H9 (cell line): ENCODE measurements around the gene JAGN1. TPM values are rescaled to one million over a fixed set of nuclear protein-coding genes. Genes with fewer than 3 reads are reported as not detected.

ENCODE experiments used
- DNase-seq: peaks from one replicate; pipeline ENCODE4 v3.0.0-alpha.2; 2017
- H2AFZ ChIP-seq: one replicate; pipeline ENCODE4 v1.6.1; 2013; ENCODE audit warnings: mild to moderate bottlenecking, low read length, control low read depth, moderate library complexity
- H2AK5ac ChIP-seq: 2 replicates; pipeline ENCODE4 v1.6.1; 2013; ENCODE audit warnings: low read length, control low read depth, mixed read lengths; ENCODE audit not compliant: insufficient read length
- H2BK120ac ChIP-seq: one replicate; pipeline ENCODE4 v1.6.1; 2013; ENCODE audit warnings: low read depth, mild to moderate bottlenecking, low read length, control low read depth, inconsistent platforms; ENCODE audit not compliant: poor library complexity, severe bottlenecking
- H2BK12ac ChIP-seq: 2 replicates; pipeline ENCODE4 v1.6.1; 2013; ENCODE audit warnings: low read length, control low read depth, mixed read lengths, low read depth; ENCODE audit not compliant: insufficient read length
- H2BK15ac ChIP-seq: 2 replicates; pipeline ENCODE4 v1.6.1; 2013; ENCODE audit warnings: low read depth, low read length, control low read depth
- H2BK20ac ChIP-seq: one replicate; pipeline ENCODE4 v1.6.1; 2013; ENCODE audit warnings: low read depth, mild to moderate bottlenecking, low read length, control low read depth, inconsistent platforms; ENCODE audit not compliant: poor library complexity, severe bottlenecking
- H2BK5ac ChIP-seq: 2 replicates; pipeline ENCODE4 v1.6.1; 2013; ENCODE audit warnings: low read length, control low read depth, mixed read lengths; ENCODE audit not compliant: insufficient read length
- H3K14ac ChIP-seq: 2 replicates; pipeline ENCODE4 v1.6.1; 2013; ENCODE audit warnings: low read length, control low read depth; ENCODE audit not compliant: insufficient read depth
- H3K18ac ChIP-seq: 2 replicates; pipeline ENCODE4 v1.6.1; 2013; ENCODE audit warnings: low read depth, mild to moderate bottlenecking, mixed read lengths, low read length, control low read depth; ENCODE audit not compliant: insufficient read length
- H3K23ac ChIP-seq: 2 replicates; pipeline ENCODE4 v1.6.1; 2013; ENCODE audit warnings: low read length, control low read depth, mixed read lengths, low read depth; ENCODE audit not compliant: insufficient read length
- H3K23me2 ChIP-seq: 2 replicates; pipeline ENCODE4 v1.6.1; 2013; ENCODE audit warnings: low read depth, mild to moderate bottlenecking, mixed read lengths, low read length, control low read depth; ENCODE audit not compliant: insufficient read length, poor library complexity, severe bottlenecking
- H3K27ac ChIP-seq: 2 replicates; pipeline ENCODE4 v1.5.1; 2013; ENCODE audit warnings: low read length, control low read depth, mixed read lengths, low read depth; ENCODE audit not compliant: insufficient read length
- H3K27me3 ChIP-seq: 2 replicates; pipeline ENCODE4 v1.6.1; 2013; ENCODE audit warnings: low read length, control low read depth, inconsistent platforms; ENCODE audit not compliant: insufficient read depth
- H3K4ac ChIP-seq: 2 replicates; pipeline ENCODE4 v1.6.1; 2013; ENCODE audit warnings: low read depth, mild to moderate bottlenecking, control low read depth, inconsistent platforms, low read length, moderate library complexity
- H3K4me1 ChIP-seq: 2 replicates; pipeline ENCODE4 v1.6.1; 2013; ENCODE audit warnings: low read length, control low read depth, inconsistent platforms; ENCODE audit not compliant: insufficient read depth
- H3K4me2 ChIP-seq: 2 replicates; pipeline ENCODE4 v1.6.1; 2013; ENCODE audit warnings: low read length, control low read depth, mixed read lengths; ENCODE audit not compliant: insufficient read length, insufficient read depth
- H3K56ac ChIP-seq: 2 replicates; pipeline ENCODE4 v1.6.1; 2013; ENCODE audit warnings: low read depth, mild to moderate bottlenecking, mixed read lengths, low read length, control low read depth; ENCODE audit not compliant: insufficient read length
- H3K79me1 ChIP-seq: 2 replicates; pipeline ENCODE4 v1.6.1; 2013; ENCODE audit warnings: low read depth, mild to moderate bottlenecking, moderate library complexity, low read length, control low read depth, inconsistent platforms; ENCODE audit not compliant: insufficient read depth, poor library complexity, severe bottlenecking
- H3K79me2 ChIP-seq: 2 replicates; pipeline ENCODE4 v1.6.1; 2013; ENCODE audit warnings: low read length, control low read depth, inconsistent platforms; ENCODE audit not compliant: insufficient read depth
- H3K9ac ChIP-seq: 2 replicates; pipeline ENCODE4 v1.6.1; 2013; ENCODE audit warnings: low read length, control low read depth, mixed read lengths; ENCODE audit not compliant: insufficient read length; ENCODE audit errors: extremely low read depth
- H3K9me3 ChIP-seq: one replicate; pipeline ENCODE4 v1.6.1; 2013; ENCODE audit warnings: low read depth, low read length, inconsistent platforms; ENCODE audit not compliant: control insufficient read depth
- H3T11ph ChIP-seq: one replicate; pipeline ENCODE4 v1.6.1; 2013; ENCODE audit warnings: mild to moderate bottlenecking, low read length, control low read depth, inconsistent platforms
- H4K20me1 ChIP-seq: one replicate; pipeline ENCODE4 v1.6.1; 2013; ENCODE audit not compliant: control insufficient read depth, insufficient read length, insufficient read depth
- H4K5ac ChIP-seq: 2 replicates; pipeline ENCODE4 v1.6.1; 2013; ENCODE audit warnings: low read depth, mild to moderate bottlenecking, mixed read lengths, low read length, control low read depth; ENCODE audit not compliant: insufficient read length
- H4K8ac ChIP-seq: replicated peaks from 2 replicates; pipeline ENCODE4 v1.6.1; 2013; ENCODE audit warnings: low read length, control low read depth, mixed read lengths, low read depth; ENCODE audit not compliant: insufficient read length
- H4K91ac ChIP-seq: 2 replicates; pipeline ENCODE4 v1.6.1; 2013; ENCODE audit warnings: low read depth, mild to moderate bottlenecking, moderate library complexity, mixed read lengths, low read length, control low read depth; ENCODE audit not compliant: insufficient read length
- H3K27ac Mint-ChIP-seq, 3 experiments: 2 replicates in 2 of 3; 3 replicates in 1 of 3; pipeline ENCODE4 v1.8.0; 2020 to 2021; ENCODE audit warnings: mixed read lengths in 3 of 3, mild to moderate bottlenecking in 1 of 3, moderate library complexity in 1 of 3
- H3K27me3 Mint-ChIP-seq: 2 replicates; pipeline ENCODE4 v1.8.0; 2021; ENCODE audit warnings: low read depth, mild to moderate bottlenecking, moderate library complexity, mixed read lengths
- H3K36me3 Mint-ChIP-seq, 3 experiments: 2 replicates in 2 of 3; 3 replicates in 1 of 3; pipeline ENCODE4 v1.8.0; 2020 to 2021; ENCODE audit warnings: low read depth in 3 of 3, mixed read lengths in 3 of 3; ENCODE audit not compliant: insufficient read depth in 1 of 3
- H3K4me1 Mint-ChIP-seq, 2 experiments: 2 replicates each; pipeline ENCODE4 v1.8.0; 2020; ENCODE audit warnings: mixed read lengths in 2 of 2
- H3K4me3 Mint-ChIP-seq, 2 experiments: 2 replicates in 1 of 2; 3 replicates in 1 of 2; pipeline ENCODE4 v1.8.0; 2020 to 2021; ENCODE audit warnings: mild to moderate bottlenecking in 2 of 2, mixed read lengths in 2 of 2, moderate library complexity in 1 of 2
- H3K9me3 Mint-ChIP-seq, 2 experiments: 2 replicates in 1 of 2; 3 replicates in 1 of 2; pipeline ENCODE4 v1.8.0; 2020; ENCODE audit warnings: mild to moderate bottlenecking in 2 of 2, mixed read lengths in 2 of 2, moderate library complexity in 1 of 2
- CTCF ChIP-seq: fragments of 200-600 bp; sonication (generic); conservative IDR thresholded peaks from 3 replicates; pipeline ENCODE4 v1.8.0; 2021; ENCODE audit warnings: antibody characterized with exemption, mild to moderate bottlenecking
- WGBS: extraction: QIAGEN DNeasy Blood & Tissue Kit; methylation state at CpG from one replicate; pipeline ENCODE4 v1.1.7; 2013; ENCODE audit warnings: missing lambda C conversion rate, low lambda C conversion rate, mixed read lengths; ENCODE audit not compliant: insufficient read length; ENCODE audit errors: extremely low coverage; 5-methylcytosine and 5-hydroxymethylcytosine counted together
- total RNA-seq: library from RNA; stranded (reverse); gene quantifications from 2 replicates; pipeline ENCODE4 v1.2.1, GENCODE V29; 2021

The JAGN1 gene
- total RNA-seq, 1 experiment from 2014 or later, result 33.5 TPM

- Mint-ChIP-seq H3K36me3 (no peaks in the 10 kb centered on the region), H3K27ac (no peak overlapping the region), H3K27me3 (peaks cover 27% of the 10 kb centered on the region), H3K4me1 (peaks cover 19 to 35% of the 10 kb centered on the region in 2 experiments), H3K9me3 (no peaks in the 10 kb centered on the region), H3K4me3 (no peak overlapping the region)
- no peak overlapping the region for H3K4ac ChIP-seq
- no peak overlapping the region for H3K27ac ChIP-seq
- no peak overlapping the region for H2BK15ac ChIP-seq
- no peak overlapping the region for H4K91ac ChIP-seq
- no peak overlapping the region for H3K56ac ChIP-seq
- H4K20me1 ChIP-seq, result no peaks in the 10 kb centered on the region
- H3K4me2 ChIP-seq, result no peak overlapping the region
- no peaks in the 10 kb centered on the region; the same call in none of the 2 replicates for H3K27me3 ChIP-seq
- H3K23me2 ChIP-seq, result peaks cover 5% of the 10 kb centered on the region
- H2BK20ac ChIP-seq, result no peak overlapping the region
- no peak overlapping the region for H2AFZ ChIP-seq
- no peaks in the 10 kb centered on the region for H3K79me2 ChIP-seq
- no peak overlapping the region for H2BK120ac ChIP-seq
- no peaks in the 10 kb centered on the region for H3K9me3 ChIP-seq
- no peak overlapping the region for H4K5ac ChIP-seq
- no peaks in the 10 kb centered on the region for H3K4me1 ChIP-seq
- no peak overlapping the region for H3K14ac ChIP-seq
- no peak overlapping the region for H2BK12ac ChIP-seq
- WGBS, result no CpG with 5 or more reads among the region's 4 CpGs
- H3K23ac ChIP-seq, result no peak overlapping the region
- H3T11ph ChIP-seq, result no peak overlapping the region
- H4K8ac ChIP-seq, result no peak overlapping the region
- no peaks in the 10 kb centered on the region for H3K79me1 ChIP-seq
- H3K9ac ChIP-seq, result no peak overlapping the region
- DNase-seq, result no peak
- no peak overlapping the region for H2AK5ac ChIP-seq
- TF ChIP-seq CTCF, result no peak
- no peak overlapping the region for H3K18ac ChIP-seq
- H2BK5ac ChIP-seq, result no peak overlapping the region
Observed at GRCh38 chr3:9861201-9861600, 29.2 kb upstream of the JAGN1 start.
